Natural killer cell (primary cell): Measurements from ENCODE around the gene SOCS7. TPM values are rescaled to one million over a fixed set of nuclear protein-coding genes. Genes with fewer than 3 reads are reported as not detected.
"Not testable (repeated sequence)": the region's sequence is repeated elsewhere in the genome, so short reads cannot be mapped to it uniquely, and the experiment has no call there.

Experiments
- ATAC-seq, 3 donors: fragments of 150-1000 bp in 2 of 3; fragments of 200-7000 bp in 1 of 3; cut with Tn5 transposase; 1 replicate in 1 of 3; 2 replicates in 2 of 3; pipeline ENCODE4 v1.10.0; 2021; ENCODE audit warnings: mild to moderate bottlenecking in 2 of 3, moderate library complexity in 2 of 3
- DNase-seq, 2 donors: peaks; one replicate each; pipeline versions ENCODE4 v3.0.0 to v3.0.0-alpha.2; 2013 to 2021; ENCODE audit warnings: mixed read lengths in 1 of 2
- H3K27ac ChIP-seq: one replicate; pipeline ENCODE4 v1.5.1; 2013; ENCODE audit warnings: mild to moderate bottlenecking, low read length
- H3K27me3 ChIP-seq: one replicate; pipeline ENCODE4 v1.6.1; 2013; ENCODE audit warnings: low read length; ENCODE audit not compliant: control insufficient read depth, insufficient read depth
- H3K36me3 ChIP-seq: one replicate; pipeline ENCODE4 v1.6.1; 2013; ENCODE audit warnings: low read length; ENCODE audit not compliant: control insufficient read depth, insufficient read depth
- H3K4me1 ChIP-seq: one replicate; pipeline ENCODE4 v1.6.1; 2013; ENCODE audit warnings: low read length; ENCODE audit not compliant: control insufficient read depth, insufficient read depth
- H3K4me3 ChIP-seq: one replicate; pipeline ENCODE4 v1.5.1; 2013; ENCODE audit warnings: low read length
- H3K9me3 ChIP-seq: one replicate; pipeline ENCODE4 v1.6.1; 2013; ENCODE audit warnings: low read length; ENCODE audit not compliant: control insufficient read depth, insufficient read depth
- H3K27ac Mint-ChIP-seq, 2 donors: one replicate each; pipeline ENCODE4 v1.8.0; 2022; ENCODE audit warnings: mild to moderate bottlenecking in 2 of 2, mixed read lengths in 2 of 2, moderate library complexity in 1 of 2
- H3K27me3 Mint-ChIP-seq, 2 donors: one replicate each; pipeline ENCODE4 v1.8.0; 2022; ENCODE audit warnings: low read depth in 2 of 2, mixed read lengths in 2 of 2
- H3K36me3 Mint-ChIP-seq: one replicate; pipeline ENCODE4 v1.8.0; 2022; ENCODE audit warnings: mixed read lengths
- H3K4me1 Mint-ChIP-seq, 2 donors: one replicate each; pipeline ENCODE4 v1.8.0; 2022; ENCODE audit warnings: mixed read lengths in 2 of 2
- H3K4me3 Mint-ChIP-seq: one replicate; pipeline ENCODE4 v1.8.0; 2022; ENCODE audit warnings: mild to moderate bottlenecking, moderate library complexity, mixed read lengths
- H3K9me3 Mint-ChIP-seq, 2 donors: one replicate each; pipeline ENCODE4 v1.8.0; 2022; ENCODE audit warnings: mixed read lengths in 2 of 2
- WGBS: methylation state at CpG from one replicate; pipeline ENCODE4 v1.1.7; 2013; ENCODE audit warnings: missing lambda C conversion rate; ENCODE audit not compliant: insufficient coverage; 5-methylcytosine and 5-hydroxymethylcytosine counted together
- intact Hi-C: fragments of 100-400 bp; cut with micrococcal nuclease; formaldehyde crosslinking; loops from one replicate; pipeline ENCODE4 v1.14.2; 2022
- total RNA-seq, 4 donors: library from RNA; stranded (reverse); fragments of 120-200 nt in 1 of 4; gene quantifications; one replicate each; pipeline versions ENCODE4 v1.2.3 to v1.2.4, GENCODE V29; 2013 to 2022
- TF ChIP-seq, protein P1 (sequence below): fragments of 200-600 bp; IDR thresholded peaks from one replicate; pipeline ENCODE4 v1.8.0; 2022; ENCODE audit warnings: antibody characterized with exemption

The SOCS7 gene
- total RNA-seq, 3 donors from 2014 or later (not counting 1 experiment from before 2014, with no cell fraction given) = 13.6 to 31.8 (median 21.2) TPM

DNA sequence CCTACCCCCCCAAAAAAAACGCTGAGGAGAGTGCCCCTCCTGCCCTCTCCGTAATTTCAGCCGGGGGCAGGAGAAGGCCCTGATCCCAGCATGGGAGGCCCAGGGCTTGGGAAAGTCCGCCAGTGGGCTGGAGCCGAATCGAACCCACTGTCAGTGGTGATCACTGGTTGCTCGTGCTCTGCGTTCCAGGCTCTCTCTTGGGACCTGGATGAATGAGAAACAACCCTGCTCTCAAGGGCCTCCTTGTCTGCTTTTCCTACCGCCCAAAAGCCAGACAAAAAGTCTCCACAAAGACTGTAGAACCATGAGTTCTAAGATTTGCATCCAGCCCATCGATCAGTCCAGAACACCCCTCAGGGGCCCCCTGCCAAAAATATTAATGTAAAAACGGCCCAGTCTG lies 84.7 kb downstream of the SOCS7 start:
- Mint-ChIP-seq H3K27ac (no peak overlapping the region), H3K4me1 (no peaks in the 10 kb centered on the region), H3K4me3 (no peak overlapping the region), H3K36me3 (no peaks in the 10 kb centered on the region), H3K27me3 (peaks cover 0 to 2% of the 10 kb centered on the region in 2 donors), H3K9me3 (no peaks in the 10 kb centered on the region)
- H3K4me1 ChIP-seq = no peaks in the 10 kb centered on the region
- no peak overlapping the region for H3K27ac ChIP-seq
- no peak overlapping the region for H3K4me3 ChIP-seq
- H3K9me3 ChIP-seq = no peaks in the 10 kb centered on the region
- intact Hi-C loops = no loop called here
- 86% methylated on average over 11 of the region's 11 CpGs for WGBS
- H3K36me3 ChIP-seq = no peaks in the 10 kb centered on the region
- TF ChIP-seq, protein P1, sequence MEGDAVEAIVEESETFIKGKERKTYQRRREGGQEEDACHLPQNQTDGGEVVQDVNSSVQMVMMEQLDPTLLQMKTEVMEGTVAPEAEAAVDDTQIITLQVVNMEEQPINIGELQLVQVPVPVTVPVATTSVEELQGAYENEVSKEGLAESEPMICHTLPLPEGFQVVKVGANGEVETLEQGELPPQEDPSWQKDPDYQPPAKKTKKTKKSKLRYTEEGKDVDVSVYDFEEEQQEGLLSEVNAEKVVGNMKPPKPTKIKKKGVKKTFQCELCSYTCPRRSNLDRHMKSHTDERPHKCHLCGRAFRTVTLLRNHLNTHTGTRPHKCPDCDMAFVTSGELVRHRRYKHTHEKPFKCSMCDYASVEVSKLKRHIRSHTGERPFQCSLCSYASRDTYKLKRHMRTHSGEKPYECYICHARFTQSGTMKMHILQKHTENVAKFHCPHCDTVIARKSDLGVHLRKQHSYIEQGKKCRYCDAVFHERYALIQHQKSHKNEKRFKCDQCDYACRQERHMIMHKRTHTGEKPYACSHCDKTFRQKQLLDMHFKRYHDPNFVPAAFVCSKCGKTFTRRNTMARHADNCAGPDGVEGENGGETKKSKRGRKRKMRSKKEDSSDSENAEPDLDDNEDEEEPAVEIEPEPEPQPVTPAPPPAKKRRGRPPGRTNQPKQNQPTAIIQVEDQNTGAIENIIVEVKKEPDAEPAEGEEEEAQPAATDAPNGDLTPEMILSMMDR = no peak
- H3K27me3 ChIP-seq = no peaks in the 10 kb centered on the region
- no peak for DNase-seq
- ATAC-seq = no peak

DNA sequence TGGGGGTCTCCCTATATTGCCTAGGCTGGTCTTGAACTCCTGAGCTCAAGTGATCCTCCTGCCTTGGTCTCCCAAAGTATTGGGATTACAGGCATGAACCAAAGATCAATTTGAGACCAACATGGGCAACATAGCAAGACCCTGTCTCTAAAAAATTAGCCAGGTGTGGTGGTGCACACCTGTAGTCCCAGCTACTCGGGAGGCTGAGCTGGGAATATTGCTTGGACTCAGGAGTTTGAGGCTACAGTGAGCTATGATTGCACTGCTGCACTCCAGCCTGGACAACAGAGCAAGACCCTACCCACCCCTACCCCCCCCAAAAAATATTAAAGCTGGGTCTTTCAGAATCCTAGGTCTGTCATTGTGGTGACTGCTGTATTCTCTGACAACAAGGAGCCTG lies 85.7 kb downstream of the SOCS7 start:
- intact Hi-C loops, H3K36me3 Mint-ChIP-seq, H3K4me1 Mint-ChIP-seq, H3K4me3 ChIP-seq, H3K9me3 ChIP-seq, ATAC-seq, H3K27ac ChIP-seq, H3K9me3 Mint-ChIP-seq, H3K27me3 ChIP-seq, H3K4me3 Mint-ChIP-seq, H3K36me3 ChIP-seq, H3K27ac Mint-ChIP-seq, H3K27me3 Mint-ChIP-seq, DNase-seq, H3K4me1 ChIP-seq: not testable (repeated sequence)
- 50% methylated on average over 1 of the region's 1 CpG for WGBS

DNA sequence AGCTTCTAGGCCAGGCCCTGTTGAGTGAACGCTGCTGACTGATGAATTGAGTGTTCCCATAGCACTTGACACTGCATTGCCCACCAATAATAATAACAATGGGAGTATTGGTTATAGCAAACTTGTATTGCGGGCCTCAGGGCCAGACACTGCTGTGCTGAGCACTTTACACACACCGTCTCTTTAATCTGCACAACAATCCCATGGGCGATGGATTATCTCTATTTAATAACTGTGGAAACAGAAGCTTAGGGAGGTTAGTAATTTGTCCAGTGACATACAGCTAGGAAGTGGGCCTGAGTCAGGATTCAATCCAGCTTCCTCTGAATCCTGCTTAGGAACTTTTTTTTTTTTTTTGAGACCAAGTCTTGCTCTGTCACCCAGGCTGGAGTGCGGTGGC lies 87.8 kb downstream of the SOCS7 start:
- Mint-ChIP-seq H3K36me3 (no peaks in the 10 kb centered on the region), H3K27me3 (peaks cover 0 to 8% of the 10 kb centered on the region in 2 donors), H3K27ac (no peak overlapping the region), H3K9me3 (no peaks in the 10 kb centered on the region), H3K4me3 (no peak overlapping the region), H3K4me1 (no peaks in the 10 kb centered on the region)
- ATAC-seq (no peak), DNase-seq (no peak)
- H3K36me3 ChIP-seq = no peaks in the 10 kb centered on the region
- no peaks in the 10 kb centered on the region for H3K9me3 ChIP-seq
- H3K27me3 ChIP-seq = peaks cover 3% of the 10 kb centered on the region
- no peak overlapping the region for H3K27ac ChIP-seq
- no peaks in the 10 kb centered on the region for H3K4me1 ChIP-seq
- no peak overlapping the region for H3K4me3 ChIP-seq
- intact Hi-C loops = no loop called here
- TF ChIP-seq, protein P1 = no peak
- WGBS = 94% methylated on average over 5 of the region's 5 CpGs

DNA sequence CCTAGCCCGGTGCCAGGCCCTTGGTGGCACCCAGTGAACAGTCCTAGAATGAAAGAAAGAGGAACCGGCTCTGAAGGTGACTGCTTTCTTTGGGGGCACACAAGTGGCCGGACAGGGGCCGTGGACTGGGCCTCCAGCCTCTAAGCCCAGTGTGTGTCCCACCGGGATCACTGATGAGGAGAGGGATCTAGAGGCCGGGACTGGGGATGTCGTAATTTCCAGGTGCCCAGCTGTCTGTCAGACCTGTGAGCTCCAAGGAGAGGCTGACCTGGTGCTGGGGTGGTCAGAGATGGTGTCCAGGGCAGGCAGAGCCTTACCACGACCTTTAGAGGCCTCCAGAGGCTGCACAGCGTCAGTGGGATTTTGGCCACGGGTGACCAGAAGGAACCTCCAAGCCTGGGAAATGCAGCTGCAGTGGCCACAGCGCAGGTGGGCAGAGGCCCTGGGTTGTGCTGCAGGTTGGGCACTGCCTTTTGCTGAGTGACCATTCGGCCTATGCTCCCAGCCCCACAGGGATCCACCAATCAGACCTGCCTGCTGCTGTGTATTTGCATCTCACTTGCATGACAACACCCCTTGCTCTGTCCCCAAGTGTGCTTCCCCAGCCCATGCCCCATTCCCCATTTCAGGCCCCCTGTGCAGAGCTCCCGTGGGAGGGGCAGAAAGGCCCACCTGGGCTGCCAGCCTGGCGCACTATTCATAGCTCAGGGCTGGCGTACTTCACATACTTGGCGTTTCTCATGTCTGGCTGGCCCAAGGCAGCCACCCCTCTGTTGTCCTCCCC lies 89.2 kb downstream of the SOCS7 start:
- TF ChIP-seq, protein P1 = no peak
- H3K4me1 ChIP-seq = no peaks in the 10 kb centered on the region
- ATAC-seq = no peak
- H3K4me3 ChIP-seq = no peak overlapping the region
- Mint-ChIP-seq H3K36me3 (no peaks in the 10 kb centered on the region), H3K4me1 (no peaks in the 10 kb centered on the region), H3K27ac (no peak overlapping the region), H3K9me3 (no peaks in the 10 kb centered on the region), H3K27me3 (peaks cover 0 to 6% of the 10 kb centered on the region in 2 donors), H3K4me3 (no peak overlapping the region)
- H3K36me3 ChIP-seq = no peaks in the 10 kb centered on the region
- no peaks in the 10 kb centered on the region for H3K9me3 ChIP-seq
- no peak for DNase-seq
- 85% methylated on average over 16 of the region's 16 CpGs for WGBS
- peaks cover 3% of the 10 kb centered on the region for H3K27me3 ChIP-seq
- H3K27ac ChIP-seq = no peak overlapping the region
- intact Hi-C loops = no loop called here
